Stimulated activated CD8-positive, alpha-beta memory T cell treated with anti-CD3 and anti-CD28 coated beads, Interleukin-4, amount 100 ng/mL, for 48 hours (primary cell): ENCODE results near the gene NACAD.
A peak's percentile ranks its signal among the peaks of the same experiment; 100 is the strongest.

ENCODE experiments used
- DNase-seq: peaks from one replicate; pipeline ENCODE4 v3.0.0-alpha.2; 2020

The NACAD gene

GRCh38 chr7:45112648-45113047 is 23.9 kb upstream of the NACAD start:
- DNase-seq, result no peak

GRCh38 chr7:45111298-45112223 is 22.8 kb upstream of the NACAD start, which contains the start of gene TBRG4:
Gene TBRG4, minus strand, starts transcription at chr7:45111697. Its CDS starts 2,460 bp downstream, at chr7:45109237.
- DNase-seq, result peak; percentile 96

- DNase-seq, result no peak
Observed at GRCh38 chr7:45108863-45109262, 20.1 kb upstream of the NACAD start.

- no peak for DNase-seq
Observed at GRCh38 chr7:45107356-45107755, 18.6 kb upstream of the NACAD start.

- DNase-seq, result no peak
Observed at GRCh38 chr7:45106820-45107219, 18.1 kb upstream of the NACAD start.

- no peak for DNase-seq
Observed at GRCh38 chr7:45105588-45106188, 16.9 kb upstream of the NACAD start.

- DNase-seq, result no peak
Observed at GRCh38 chr7:45104844-45105587, 16.2 kb upstream of the NACAD start.

GRCh38 chr7:45103958-45104843 is 15.4 kb upstream of the NACAD start:
- DNase-seq, result no peak

GRCh38 chr7:45102785-45103712 is 14.3 kb upstream of the NACAD start:
- DNase-seq, result no peak

- DNase-seq, result no peak
Observed at GRCh38 chr7:45101748-45102147, 13.0 kb upstream of the NACAD start.

GRCh38 chr7:45100761-45101480 is 12.2 kb upstream of the NACAD start:
- no peak for DNase-seq

GRCh38 chr7:45099891-45100760 is 11.4 kb upstream of the NACAD start:
- no peak for DNase-seq

- no peak for DNase-seq
Observed at GRCh38 chr7:45098983-45099839, 10.4 kb upstream of the NACAD start.

GRCh38 chr7:45092931-45093235 is 4.1 kb upstream of the NACAD start:
- no peak for DNase-seq

- DNase-seq, result no peak
Observed at GRCh38 chr7:45092100-45092930, 3.5 kb upstream of the NACAD start.

GRCh38 chr7:45089341-45089891 is 647 bp upstream of the NACAD start:
- peak; percentile 82 for DNase-seq

- no peak for DNase-seq
Observed at GRCh38 chr7:45088146-45088701, 545 bp downstream of the NACAD start.
